HepG2 (cell line): ENCODE measurements around the gene ANKRD55. TPM values are rescaled to one million over a fixed set of nuclear protein-coding genes. Genes with fewer than 3 reads are reported as not detected.

ENCODE experiments used
- ARID4A ChIP-seq: sonication (generic); formaldehyde crosslinking; IDR thresholded peaks from 2 replicates; pipeline ENCODE4 v1.5.0; 2020; ENCODE audit warnings: mild to moderate bottlenecking, missing genetic modification reagents, borderline replicate concordance
- BRCA1 ChIP-seq: sonication (generic); formaldehyde crosslinking; IDR thresholded peaks from 2 replicates; pipeline ENCODE4 v1.4.0; 2020; ENCODE audit warnings: missing genetic modification reagents
- BRD4 ChIP-seq: sonication (generic); formaldehyde crosslinking; IDR thresholded peaks from 2 replicates; pipeline ENCODE4 v1.4.0; 2020; ENCODE audit warnings: missing genetic modification reagents
- BRF2 ChIP-seq: sonication (generic); formaldehyde crosslinking; IDR thresholded peaks from 2 replicates; pipeline ENCODE4 v1.8.1; 2022; ENCODE audit warnings: mild to moderate bottlenecking, missing genetic modification reagents
- CEBPG ChIP-seq: IDR thresholded peaks from 2 replicates; pipeline ENCODE4 v1.6.1; 2016
- FOSL2 ChIP-seq: sonication (generic); formaldehyde crosslinking; IDR thresholded peaks from 2 replicates; pipeline ENCODE4 v1.4.0; 2020; ENCODE audit warnings: missing genetic modification reagents
- FOXA1 ChIP-seq, 2 experiments: fragments of 450-650 bp in 1 of 2; sonication (generic) in 1 of 2; formaldehyde crosslinking in 1 of 2; IDR thresholded peaks; 2 replicates each; pipeline versions ENCODE4 v1.4.0 to v1.6.1; 2016 to 2020; ENCODE audit warnings: missing genetic modification reagents in 1 of 2
- GATAD2A ChIP-seq: IDR thresholded peaks from 2 replicates; pipeline ENCODE4 v1.6.1; 2016
- NR2F6 ChIP-seq, 2 experiments: IDR thresholded peaks; 2 replicates each; pipeline ENCODE4 v1.6.1; 2016; ENCODE audit warnings: antibody characterized with exemption in 1 of 2, mild to moderate bottlenecking in 1 of 2
- PATZ1 ChIP-seq: sonication (generic); formaldehyde crosslinking; IDR thresholded peaks from 2 replicates; pipeline ENCODE4 v1.4.0; 2020; ENCODE audit warnings: missing genetic modification reagents
- POLR2AphosphoS2 ChIP-seq: IDR thresholded peaks from 2 replicates; pipeline ENCODE4 v1.6.1; 2011; ENCODE audit warnings: low read depth, low read length, improper control_type of control experiment
- RARA ChIP-seq: IDR thresholded peaks from 2 replicates; pipeline ENCODE4 v1.6.1; 2016; ENCODE audit warnings: missing genetic modification reagents, missing compliant biosample characterization
- REPIN1 ChIP-seq: sonication (generic); formaldehyde crosslinking; IDR thresholded peaks from 2 replicates; pipeline ENCODE4 v1.8.0; 2022; ENCODE audit warnings: missing genetic modification reagents, low read depth, mild to moderate bottlenecking, borderline replicate concordance
- SAP130 ChIP-seq: IDR thresholded peaks from 2 replicates; pipeline ENCODE4 v1.6.1; 2016; ENCODE audit warnings: low read depth
- SIX1 ChIP-seq: sonication (generic); formaldehyde crosslinking; IDR thresholded peaks from 2 replicates; pipeline ENCODE4 v1.4.0; 2020; ENCODE audit warnings: missing genetic modification reagents, borderline replicate concordance
- TBX2 ChIP-seq: sonication (generic); formaldehyde crosslinking; IDR thresholded peaks from 2 replicates; pipeline ENCODE4 v1.5.0; 2020; ENCODE audit warnings: missing genetic modification reagents, mild to moderate bottlenecking, borderline replicate concordance
- TCF7 ChIP-seq: sonication (generic); IDR thresholded peaks from 2 replicates; pipeline ENCODE4 v1.6.1; 2016; ENCODE audit warnings: antibody characterized with exemption, low read depth
- ZNF362 ChIP-seq: sonication (generic); formaldehyde crosslinking; IDR thresholded peaks from 2 replicates; pipeline ENCODE4 v1.4.0; 2020; ENCODE audit warnings: missing genetic modification reagents, mild to moderate bottlenecking, borderline replicate concordance
- ZNF567 ChIP-seq: sonication (generic); formaldehyde crosslinking; IDR thresholded peaks from 2 replicates; pipeline ENCODE4 v1.8.1; 2023; ENCODE audit warnings: mild to moderate bottlenecking, missing genetic modification reagents, borderline replicate concordance
- ZNF777 ChIP-seq: sonication (generic); formaldehyde crosslinking; IDR thresholded peaks from 2 replicates; pipeline ENCODE4 v1.4.0; 2020; ENCODE audit warnings: missing genetic modification reagents
- polyA plus RNA-seq, 8 experiments: library from polyadenylated mRNA; depleted of rRNA in 3 of 8; stranded (reverse) in 7 of 8; unstranded in 1 of 8; fragments of >200 nt; fragmentation: Illumina TruSeq in 4 of 8; extraction: Trizol in 4 of 8; gene quantifications; 2 replicates each; pipeline versions ENCODE4 v1.2.1 to v1.2.3, GENCODE V29; 2011 to 2016; ENCODE audit warnings: low read depth in 4 of 8, missing spikeins in 1 of 8, mixed read lengths in 1 of 8; ENCODE audit not compliant: insufficient read depth in 1 of 8
- total RNA-seq, 5 experiments: library from RNA; depleted of rRNA; stranded (reverse); fragments of >200 nt; fragmentation: Illumina TruSeq; extraction: Trizol; gene quantifications; 2 replicates each; pipeline ENCODE4 v1.2.3, GENCODE V29; 2016; ENCODE audit warnings: low read depth in 1 of 5

The ANKRD55 gene
- total and polyA plus RNA-seq, 2 of the 13 experiments (the other 11 are each of a cell fraction or from before 2014, with no cell fraction given), result 0.11 to 0.28 TPM

- peak; percentile 17; the same call in 1 of the 2 replicates for TF ChIP-seq ARID4A (CRISPR knock-in tag)
- 0 out of 2 replicates have a peak, but pooled peaks have one; percentile 37 for TF ChIP-seq ZNF362 (CRISPR knock-in tag)
- TF ChIP-seq TCF7, result peak; percentile 73
- peak; percentile 41; the same call in 1 of the 2 replicates for TF ChIP-seq RARA
- TF ChIP-seq REPIN1 (CRISPR knock-in tag), result peak; percentile 52; the same call in 1 of the 2 replicates
- TF ChIP-seq CEBPG (CRISPR knock-in tag), result peak; percentile 74
- TF ChIP-seq BRF2 (CRISPR knock-in tag), result no peak
- TF ChIP-seq ZNF777 (CRISPR knock-in tag), result 0 out of 2 replicates have a peak, but pooled peaks have one; percentile 23
- no peak for TF ChIP-seq FOXA1 (IDR thresholded peaks at IDR 0.05)
- peak; percentile 28; the same call in 1 of the 2 replicates for TF ChIP-seq FOXA1 (CRISPR knock-in tag; IDR thresholded peaks at IDR 0.05)
- 0 out of 2 replicates have a peak, but pooled peaks have one; percentile 42 for TF ChIP-seq GATAD2A (CRISPR knock-in tag)
- peak; percentile 18; the same call in 1 of the 2 replicates for TF ChIP-seq SAP130 (CRISPR knock-in tag)
- TF ChIP-seq SIX1, result peak; percentile 72; the same call in 1 of the 2 replicates
- TF ChIP-seq NR2F6 (IDR thresholded peaks at IDR 0.05), result no peak; the same call in 1 of the 2 replicates
- 0 out of 2 replicates have a peak, but pooled peaks have one; percentile 19 for TF ChIP-seq NR2F6 (CRISPR knock-in tag; IDR thresholded peaks at IDR 0.05)
- no peak for TF ChIP-seq ZNF567 (CRISPR knock-in tag)
- TF ChIP-seq PATZ1 (CRISPR knock-in tag), result 0 out of 2 replicates have a peak, but pooled peaks have one; percentile 16
- no peak for TF ChIP-seq BRCA1 (CRISPR knock-in tag)
- peak; percentile 54 for TF ChIP-seq FOSL2 (CRISPR knock-in tag)
- no peak for TF ChIP-seq POLR2AphosphoS2
- TF ChIP-seq BRD4 (CRISPR knock-in tag), result no peak
- TF ChIP-seq TBX2 (CRISPR knock-in tag), result peak; percentile 41; the same call in 1 of the 2 replicates
Observed at GRCh38 chr5:56088967-56089829, 143.9 kb downstream of the ANKRD55 start (continued).
